K562 (cell line): ENCODE data around the gene EXOG. TPM values are rescaled to one million over a fixed set of nuclear protein-coding genes. Genes with fewer than 3 reads are reported as not detected.

Experiments used
- ATAC-seq: fragments of 200-7000 bp; cut with Tn5 transposase; 3 replicates; pipeline ENCODE4 v1.9.1; 2020; ENCODE audit warnings: moderate library complexity
- BruUV-seq: library from RNA; stranded (reverse); fragments of 400-500 nt; replicated peaks from 2 replicates; lab custom pipeline; 2021; lab: Mats Ljungman, UMichigan
- CTCF ChIA-PET: fragments of 300-600 bp; formaldehyde crosslinking; extraction: SDS; loops from one replicate; lab custom pipeline; 2021; ENCODE audit warnings: low intra/inter-chr PET ratio; lab: Yijun Ruan, JAX
- POLR2A ChIA-PET: fragments of 300-600, 350-650 bp; sonication (Branson Sonifier 250); formaldehyde crosslinking; extraction: SDS; loops from one replicate; lab custom pipeline; 2021; ENCODE audit warnings: antibody characterized with exemption, inconsistent platforms; lab: Yijun Ruan, JAX
- DNase-seq, 4 experiments: peaks; one replicate each; pipeline versions ENCODE4 v3.0.0 to v3.0.0-alpha.2; 2011 to 2018; ENCODE audit warnings: low spot score in 3 of 4, mixed read lengths in 3 of 4; ENCODE audit errors: extremely low read depth in 1 of 4
- FAIRE-seq: peaks from 2 replicates; lab custom pipeline; 2011; peaks lifted over from hg19 to GRCh38; lab: Jason Lieb, UNC
- H2AFZ ChIP-seq: 2 replicates; pipeline ENCODE4 v1.6.0; 2011; ENCODE audit warnings: low read depth, low read length, control low read depth, inconsistent platforms
- H3K27ac ChIP-seq: fragments of 200-600 bp; 3 replicates; pipeline ENCODE4 v1.8.0; 2011; ENCODE audit warnings: low read depth, mild to moderate bottlenecking, control low read depth, inconsistent platforms, low read length, moderate library complexity, mixed read lengths; ENCODE audit errors: extremely low read depth
- H3K27me3 ChIP-seq, 2 experiments: fragments of 300-600 bp in 1 of 2; 2 replicates in 1 of 2; 3 replicates in 1 of 2; pipeline versions ENCODE4 v1.6.0 to v1.8.0; 2011; ENCODE audit warnings: inconsistent platforms in 2 of 2, low read length in 2 of 2, mild to moderate bottlenecking in 1 of 2, mixed read lengths in 1 of 2, moderate library complexity in 1 of 2; ENCODE audit not compliant: control insufficient read depth in 2 of 2, insufficient read depth in 2 of 2
- H3K36me3 ChIP-seq: fragments of 300-600 bp; 3 replicates; pipeline ENCODE4 v1.8.0; 2011; ENCODE audit warnings: mild to moderate bottlenecking, low read length, inconsistent platforms; ENCODE audit not compliant: control insufficient read depth, insufficient read depth
- H3K4me1 ChIP-seq, 2 experiments: fragments of 200-600 bp in 1 of 2; replicated peaks in 1 of 2; 2 replicates in 1 of 2; 3 replicates in 1 of 2; pipeline versions ENCODE4 v1.5.1 to v1.8.0; 2011; ENCODE audit warnings: inconsistent platforms in 2 of 2, low read length in 2 of 2, mild to moderate bottlenecking in 1 of 2, mixed read lengths in 1 of 2, moderate library complexity in 1 of 2; ENCODE audit not compliant: control insufficient read depth in 2 of 2, insufficient read depth in 2 of 2
- H3K4me2 ChIP-seq: 2 replicates; pipeline ENCODE4 v1.6.1; 2011; ENCODE audit warnings: low read length, control low read depth, inconsistent platforms, mixed read lengths; ENCODE audit not compliant: insufficient read depth
- H3K4me3 ChIP-seq: fragments of 200-600 bp; sonication (generic), shearing (Covaris generic); 2 replicates; pipeline ENCODE4 v1.5.1; 2016; ENCODE audit warnings: control low read depth, inconsistent platforms
- H3K79me2 ChIP-seq: fragments of 200-600 bp; 3 replicates; pipeline ENCODE4 v1.8.0; 2011; ENCODE audit warnings: low read length, inconsistent platforms; ENCODE audit not compliant: control insufficient read depth, insufficient read depth
- H3K9ac ChIP-seq, 2 experiments: 2 replicates each; pipeline versions ENCODE4 v1.6.0 to v1.6.1; 2011; ENCODE audit warnings: low read depth in 2 of 2, low read length in 2 of 2, control low read depth in 1 of 2, inconsistent platforms in 1 of 2, mild to moderate bottlenecking in 1 of 2, mixed read lengths in 1 of 2; ENCODE audit not compliant: insufficient read depth in 1 of 2
- H3K9me1 ChIP-seq: one replicate; pipeline ENCODE4 v1.6.0; 2011; ENCODE audit warnings: inconsistent platforms, mild to moderate bottlenecking, low read length, moderate library complexity; ENCODE audit not compliant: control insufficient read depth, insufficient read depth
- H3K9me3 ChIP-seq: replicated peaks from 2 replicates; pipeline ENCODE4 v1.5.1; 2011; ENCODE audit warnings: low read depth, low read length, inconsistent platforms; ENCODE audit not compliant: control insufficient read depth, insufficient read depth
- H4K20me1 ChIP-seq: replicated peaks from 2 replicates; pipeline ENCODE4 v1.6.1; 2011; ENCODE audit warnings: low read length, inconsistent platforms, mixed read lengths; ENCODE audit not compliant: control insufficient read depth, insufficient read depth
- CHAMP1 ChIP-seq: fragments of 450-650 bp; IDR thresholded peaks from 2 replicates; pipeline ENCODE4 v1.6.1; 2016; ENCODE audit warnings: mild to moderate bottlenecking
- CHD2 ChIP-seq: IDR thresholded peaks from 2 replicates; pipeline ENCODE4 v1.6.1; 2011; ENCODE audit warnings: low read depth, low read length
- ELK3 ChIP-seq: fragments of 450-650 bp; formaldehyde crosslinking; IDR thresholded peaks from 2 replicates; pipeline ENCODE4 v1.4.0; 2020; ENCODE audit warnings: mild to moderate bottlenecking
- FOS ChIP-seq: IDR thresholded peaks from 3 replicates; pipeline ENCODE4 v1.6.1; 2011; ENCODE audit not compliant: insufficient read length; ENCODE audit errors: extremely low read depth
- HBP1 ChIP-seq: fragments of 450-650 bp; formaldehyde crosslinking; IDR thresholded peaks from 2 replicates; pipeline ENCODE4 v1.4.0; 2022; ENCODE audit warnings: missing genetic modification characterization
- NR0B1 ChIP-seq: fragments of 450-650 bp; IDR thresholded peaks from one replicate; pipeline ENCODE4 v1.6.1; 2018; ENCODE audit warnings: mild to moderate bottlenecking, moderate library complexity; ENCODE audit not compliant: partially characterized antibody
- POLR2AphosphoS2 ChIP-seq: IDR thresholded peaks from 2 replicates; pipeline ENCODE4 v1.6.1; 2012; ENCODE audit warnings: low read length, improper control_type of control experiment
- ZNF212 ChIP-seq: fragments of 450-650 bp; formaldehyde crosslinking; IDR thresholded peaks from 2 replicates; pipeline ENCODE4 v1.4.0; 2020; ENCODE audit warnings: mild to moderate bottlenecking
- ZNF263 ChIP-seq: sonication (generic); formaldehyde crosslinking; IDR thresholded peaks from 2 replicates; pipeline ENCODE4 v1.8.0; 2022; ENCODE audit warnings: mild to moderate bottlenecking, missing genetic modification reagents, borderline replicate concordance
- ZNF445 ChIP-seq: fragments of 250-450 bp; sonication (Bioruptor Pico); IDR thresholded peaks from 2 replicates; pipeline ENCODE4 v1.4.0; 2020; ENCODE audit warnings: low read depth, mild to moderate bottlenecking, moderate library complexity
- ZNF589 ChIP-seq: fragments of 200-800 bp; sonication (Bioruptor generic); IDR thresholded peaks from 2 replicates; pipeline ENCODE4 v1.6.1; 2016; ENCODE audit warnings: low read depth, missing genetic modification characterization, missing compliant biosample characterization
- ZNF707 ChIP-seq: fragments of 250-450 bp; sonication (Bioruptor Pico); conservative IDR thresholded peaks from 2 replicates; pipeline ENCODE4 v1.8.0; 2022; ENCODE audit warnings: inconsistent platforms, mild to moderate bottlenecking, moderate library complexity
- WGBS: fragments of 100-300 bp; shearing (Covaris generic); methylation state at CpG from one replicate; pipeline ENCODE4 v1.1.6; 2016; ENCODE audit warnings: low coverage, mixed read lengths; ENCODE audit not compliant: insufficient coverage; ENCODE audit errors: missing lambda C conversion rate; 5-methylcytosine and 5-hydroxymethylcytosine counted together
- in situ Hi-C: fragments of 300-500 bp; cut with MboI; formaldehyde crosslinking; loops from 4 replicates; pipeline ENCODE4 v1.15.0; 2018; ENCODE audit warnings: inconsistent platforms, mixed read lengths
- intact Hi-C: fragments of 100-400 bp; cut with micrococcal nuclease; formaldehyde crosslinking; loops from 2 replicates; pipeline ENCODE4 v1.14.2; 2022
- polyA plus RNA-seq, 8 experiments: library from polyadenylated mRNA; depleted of rRNA in 4 of 8; stranded (reverse) in 5 of 8; unstranded in 3 of 8; fragments of >200 nt; fragmentation: Nextera tagmentation in 2 of 8; fragmentation: Illumina TruSeq in 1 of 8; extraction: Ambion mirVana in 2 of 8; extraction: Trizol in 1 of 8; gene quantifications; 2 replicates each; pipeline versions ENCODE4 v1.2.1 to v1.2.3, GENCODE V29; 2011 to 2014; ENCODE audit warnings: inconsistent platforms in 1 of 8, missing spikeins in 1 of 8
- total RNA-seq, 7 experiments: library from RNA; depleted of rRNA in 6 of 7; stranded (reverse); fragments of >200 nt in 6 of 7; fragmentation: Illumina TruSeq in 2 of 7; extraction: Trizol in 2 of 7; gene quantifications; 2 replicates each; pipeline versions ENCODE4 v1.2.1 to v1.2.3, GENCODE V29; 2011 to 2021; ENCODE audit warnings: low replicate concordance in 1 of 7

Gene EXOG
- total and polyA plus RNA-seq, 9 of the 15 experiments (the other 6 are each of a cell fraction or from before 2014, with no cell fraction given), result 10.8 to 21.7 (median 14.8) TPM

- no peak overlapping the region for H3K4me2 ChIP-seq
- no peak overlapping the region for H2AFZ ChIP-seq
- H3K4me3 ChIP-seq, result no peak overlapping the region
- no peak overlapping the region for H3K9ac ChIP-seq
- peaks cover 15% of the 10 kb centered on the region for H4K20me1 ChIP-seq
- DNase-seq (no peak), FAIRE-seq (no peak)
- in situ Hi-C loops, result loop anchor here (10.0 kb wide), 1 partner anchor 340 kb away; the partner anchor contains the start of genes ACAA1 and MYD88
- intact Hi-C loops, result no loop called here
- 45% methylated on average over 7 of the region's 7 CpGs for WGBS
- no peaks in the 10 kb centered on the region for H3K27me3 ChIP-seq
- ChIA-PET CTCF (no interaction called here), POLR2A (no interaction called here)
- BruUV-seq, result no TSS peak
- H3K4me1 ChIP-seq, result peaks cover 0 to 6% of the 10 kb centered on the region in 2 experiments; a peak in 2 of 5 replicates
- TF ChIP-seq ELK3 (no peak), CHAMP1 (no peak), NR0B1 (no peak), ZNF589 (no peak), HBP1 (CRISPR knock-in tag) (no peak), ZNF445 (CRISPR knock-in tag) (no peak), CHD2 (no peak), ZNF212 (CRISPR knock-in tag) (no peak), ZNF263 (no peak), POLR2AphosphoS2 (no peak), FOS (no peak), ZNF707 (CRISPR knock-in tag) (no peak)
- TF ChIP-seq, all 486 proteins: peak for 0
- Histone ChIP-seq H3K9me1 (no peaks in the 10 kb centered on the region), H3K79me2 (peaks cover 7% of the 10 kb centered on the region; the same call in 1 of the 3 replicates), H3K36me3 (peaks cover 14% of the 10 kb centered on the region; the same call in 2 of the 3 replicates), H3K27ac (no peak overlapping the region), H3K9me3 (no peaks in the 10 kb centered on the region)
- no peak for ATAC-seq
Measured at GRCh38 chr3:38474928-38475605, 21.1 kb upstream of the EXOG start.
